ENCODE results near the gene AMZ2. TPM values are rescaled to one million over a fixed set of nuclear protein-coding genes. Genes with fewer than 3 reads are reported as not detected.
A peak's percentile ranks its signal among the peaks of the same experiment; 100 is the strongest.

The AMZ2 gene
- total and polyA plus RNA-seq, 2 experiments from 2014 or later: 54.2 to 71.5 TPM

DNA sequence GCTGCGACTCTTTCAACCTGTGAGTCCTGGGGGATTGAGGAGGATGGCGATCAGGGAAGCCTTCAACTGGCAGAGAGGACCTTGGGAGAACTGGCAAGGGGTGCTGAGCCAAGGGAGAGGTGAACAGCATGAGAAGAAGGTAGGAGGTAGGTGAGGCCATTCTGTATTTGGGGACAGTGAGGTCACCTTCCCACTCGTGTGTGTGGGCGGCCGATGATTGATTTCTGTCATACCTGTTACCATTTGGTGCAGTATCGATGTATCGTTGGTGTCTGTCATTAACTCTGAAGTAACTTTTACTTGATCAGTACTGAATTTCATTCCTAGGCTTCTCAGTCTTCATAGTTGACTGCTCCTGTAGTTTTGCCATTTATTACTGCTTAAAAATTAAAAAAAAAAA lies 47.2 kb downstream of the AMZ2 start:
- H3K79me2 ChIP-seq (replicated peaks; ENCODE audit: insufficient read depth): no peaks in the 10 kb centered on the region
- DNase-seq (ENCODE audit: low spot score): no peak
- H3K27me3 ChIP-seq (ENCODE audit: insufficient read depth): peaks cover 40% of the 10 kb centered on the region
- Mint-ChIP-seq H3K27ac (no peak overlapping the region), H3K4me1 (peaks cover 45% of the 10 kb centered on the region), H3K27me3 (ENCODE audit: insufficient read depth, low read depth, poor library complexity) (peaks cover 33% of the 10 kb centered on the region), H3K9me3 (no peaks in the 10 kb centered on the region), H3K4me3 (no peak overlapping the region; the same call in 2 of the 3 replicates), H3K36me3 (ENCODE audit: low read depth) (no peaks in the 10 kb centered on the region; the same call in 2 of the 3 replicates)
- H3K36me3 ChIP-seq (ENCODE audit: insufficient read depth): no peaks in the 10 kb centered on the region
- H3F3A ChIP-seq (replicated peaks; ENCODE audit: low read depth): peaks cover 13% of the 10 kb centered on the region; the same call in 1 of the 2 replicates
- no peak overlapping the region for H2AFZ ChIP-seq
- H3K4me1 ChIP-seq (ENCODE audit: insufficient read depth): peaks cover 46% of the 10 kb centered on the region
- H3K9me2 ChIP-seq (ENCODE audit: insufficient read depth): no peaks in the 10 kb centered on the region
- H3K27ac ChIP-seq (ENCODE audit: low read depth): no peak overlapping the region
- TF ChIP-seq JUNB (IDR thresholded peaks at IDR 0.05; ENCODE audit: unreplicated experiment): no peak
- no peak for TF ChIP-seq EZH2 (IDR thresholded peaks at IDR 0.05; ENCODE audit: low read depth, unreplicated experiment)
- TF ChIP-seq ZNF114 (CRISPR knock-in tag; IDR thresholded peaks at IDR 0.05): no peak
- TF ChIP-seq, protein P1, sequence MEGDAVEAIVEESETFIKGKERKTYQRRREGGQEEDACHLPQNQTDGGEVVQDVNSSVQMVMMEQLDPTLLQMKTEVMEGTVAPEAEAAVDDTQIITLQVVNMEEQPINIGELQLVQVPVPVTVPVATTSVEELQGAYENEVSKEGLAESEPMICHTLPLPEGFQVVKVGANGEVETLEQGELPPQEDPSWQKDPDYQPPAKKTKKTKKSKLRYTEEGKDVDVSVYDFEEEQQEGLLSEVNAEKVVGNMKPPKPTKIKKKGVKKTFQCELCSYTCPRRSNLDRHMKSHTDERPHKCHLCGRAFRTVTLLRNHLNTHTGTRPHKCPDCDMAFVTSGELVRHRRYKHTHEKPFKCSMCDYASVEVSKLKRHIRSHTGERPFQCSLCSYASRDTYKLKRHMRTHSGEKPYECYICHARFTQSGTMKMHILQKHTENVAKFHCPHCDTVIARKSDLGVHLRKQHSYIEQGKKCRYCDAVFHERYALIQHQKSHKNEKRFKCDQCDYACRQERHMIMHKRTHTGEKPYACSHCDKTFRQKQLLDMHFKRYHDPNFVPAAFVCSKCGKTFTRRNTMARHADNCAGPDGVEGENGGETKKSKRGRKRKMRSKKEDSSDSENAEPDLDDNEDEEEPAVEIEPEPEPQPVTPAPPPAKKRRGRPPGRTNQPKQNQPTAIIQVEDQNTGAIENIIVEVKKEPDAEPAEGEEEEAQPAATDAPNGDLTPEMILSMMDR (conservative IDR thresholded peaks at IDR 0.05; ENCODE audit: low read depth in 2 of 2): no peak
- TF ChIP-seq, protein P2, sequence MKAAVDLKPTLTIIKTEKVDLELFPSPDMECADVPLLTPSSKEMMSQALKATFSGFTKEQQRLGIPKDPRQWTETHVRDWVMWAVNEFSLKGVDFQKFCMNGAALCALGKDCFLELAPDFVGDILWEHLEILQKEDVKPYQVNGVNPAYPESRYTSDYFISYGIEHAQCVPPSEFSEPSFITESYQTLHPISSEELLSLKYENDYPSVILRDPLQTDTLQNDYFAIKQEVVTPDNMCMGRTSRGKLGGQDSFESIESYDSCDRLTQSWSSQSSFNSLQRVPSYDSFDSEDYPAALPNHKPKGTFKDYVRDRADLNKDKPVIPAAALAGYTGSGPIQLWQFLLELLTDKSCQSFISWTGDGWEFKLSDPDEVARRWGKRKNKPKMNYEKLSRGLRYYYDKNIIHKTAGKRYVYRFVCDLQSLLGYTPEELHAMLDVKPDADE (IDR thresholded peaks at IDR 0.05): no peak
- TF ChIP-seq ZNF331 (CRISPR knock-in tag; IDR thresholded peaks at IDR 0.05; ENCODE audit: low read depth): no peak
- no peak for TF ChIP-seq NANOG (IDR thresholded peaks at IDR 0.05; ENCODE audit: borderline replicate concordance)
- TF ChIP-seq STAT1 (IDR thresholded peaks at IDR 0.05; ENCODE audit: unreplicated experiment): no peak
- no peak for TF ChIP-seq CREB1 (CRISPR knock-in tag; IDR thresholded peaks at IDR 0.05; ENCODE audit: low read depth)
- TF ChIP-seq, protein P3, sequence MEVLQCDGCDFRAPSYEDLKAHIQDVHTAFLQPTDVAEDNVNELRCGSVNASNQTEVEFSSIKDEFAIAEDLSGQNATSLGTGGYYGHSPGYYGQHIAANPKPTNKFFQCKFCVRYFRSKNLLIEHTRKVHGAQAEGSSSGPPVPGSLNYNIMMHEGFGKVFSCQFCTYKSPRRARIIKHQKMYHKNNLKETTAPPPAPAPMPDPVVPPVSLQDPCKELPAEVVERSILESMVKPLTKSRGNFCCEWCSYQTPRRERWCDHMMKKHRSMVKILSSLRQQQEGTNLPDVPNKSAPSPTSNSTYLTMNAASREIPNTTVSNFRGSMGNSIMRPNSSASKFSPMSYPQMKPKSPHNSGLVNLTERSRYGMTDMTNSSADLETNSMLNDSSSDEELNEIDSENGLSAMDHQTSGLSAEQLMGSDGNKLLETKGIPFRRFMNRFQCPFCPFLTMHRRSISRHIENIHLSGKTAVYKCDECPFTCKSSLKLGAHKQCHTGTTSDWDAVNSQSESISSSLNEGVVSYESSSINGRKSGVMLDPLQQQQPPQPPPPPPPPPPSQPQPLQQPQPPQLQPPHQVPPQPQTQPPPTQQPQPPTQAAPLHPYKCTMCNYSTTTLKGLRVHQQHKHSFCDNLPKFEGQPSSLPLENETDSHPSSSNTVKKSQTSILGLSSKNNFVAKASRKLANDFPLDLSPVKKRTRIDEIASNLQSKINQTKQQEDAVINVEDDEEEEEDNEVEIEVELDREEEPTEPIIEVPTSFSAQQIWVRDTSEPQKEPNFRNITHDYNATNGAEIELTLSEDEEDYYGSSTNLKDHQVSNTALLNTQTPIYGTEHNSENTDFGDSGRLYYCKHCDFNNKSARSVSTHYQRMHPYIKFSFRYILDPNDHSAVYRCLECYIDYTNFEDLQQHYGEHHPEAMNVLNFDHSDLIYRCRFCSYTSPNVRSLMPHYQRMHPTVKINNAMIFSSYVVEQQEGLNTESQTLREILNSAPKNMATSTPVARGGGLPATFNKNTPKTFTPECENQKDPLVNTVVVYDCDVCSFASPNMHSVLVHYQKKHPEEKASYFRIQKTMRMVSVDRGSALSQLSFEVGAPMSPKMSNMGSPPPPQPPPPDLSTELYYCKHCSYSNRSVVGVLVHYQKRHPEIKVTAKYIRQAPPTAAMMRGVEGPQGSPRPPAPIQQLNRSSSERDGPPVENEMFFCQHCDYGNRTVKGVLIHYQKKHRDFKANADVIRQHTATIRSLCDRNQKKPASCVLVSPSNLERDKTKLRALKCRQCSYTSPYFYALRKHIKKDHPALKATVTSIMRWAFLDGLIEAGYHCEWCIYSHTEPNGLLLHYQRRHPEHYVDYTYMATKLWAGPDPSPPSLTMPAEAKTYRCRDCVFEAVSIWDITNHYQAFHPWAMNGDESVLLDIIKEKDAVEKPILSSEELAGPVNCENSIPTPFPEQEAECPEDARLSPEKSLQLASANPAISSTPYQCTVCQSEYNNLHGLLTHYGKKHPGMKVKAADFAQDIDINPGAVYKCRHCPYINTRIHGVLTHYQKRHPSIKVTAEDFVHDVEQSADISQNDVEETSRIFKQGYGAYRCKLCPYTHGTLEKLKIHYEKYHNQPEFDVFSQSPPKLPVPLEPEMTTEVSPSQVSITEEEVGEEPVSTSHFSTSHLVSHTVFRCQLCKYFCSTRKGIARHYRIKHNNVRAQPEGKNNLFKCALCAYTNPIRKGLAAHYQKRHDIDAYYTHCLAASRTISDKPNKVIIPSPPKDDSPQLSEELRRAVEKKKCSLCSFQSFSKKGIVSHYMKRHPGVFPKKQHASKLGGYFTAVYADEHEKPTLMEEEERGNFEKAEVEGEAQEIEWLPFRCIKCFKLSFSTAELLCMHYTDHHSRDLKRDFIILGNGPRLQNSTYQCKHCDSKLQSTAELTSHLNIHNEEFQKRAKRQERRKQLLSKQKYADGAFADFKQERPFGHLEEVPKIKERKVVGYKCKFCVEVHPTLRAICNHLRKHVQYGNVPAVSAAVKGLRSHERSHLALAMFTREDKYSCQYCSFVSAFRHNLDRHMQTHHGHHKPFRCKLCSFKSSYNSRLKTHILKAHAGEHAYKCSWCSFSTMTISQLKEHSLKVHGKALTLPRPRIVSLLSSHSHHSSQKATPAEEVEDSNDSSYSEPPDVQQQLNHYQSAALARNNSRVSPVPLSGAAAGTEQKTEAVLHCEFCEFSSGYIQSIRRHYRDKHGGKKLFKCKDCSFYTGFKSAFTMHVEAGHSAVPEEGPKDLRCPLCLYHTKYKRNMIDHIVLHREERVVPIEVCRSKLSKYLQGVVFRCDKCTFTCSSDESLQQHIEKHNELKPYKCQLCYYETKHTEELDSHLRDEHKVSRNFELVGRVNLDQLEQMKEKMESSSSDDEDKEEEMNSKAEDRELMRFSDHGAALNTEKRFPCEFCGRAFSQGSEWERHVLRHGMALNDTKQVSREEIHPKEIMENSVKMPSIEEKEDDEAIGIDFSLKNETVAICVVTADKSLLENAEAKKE (CRISPR knock-in tag; IDR thresholded peaks at IDR 0.05): no peak
- no peak for TF ChIP-seq POLR2AphosphoS5 (IDR thresholded peaks at IDR 0.05; ENCODE audit: low read depth)
- TF ChIP-seq, protein P4, sequence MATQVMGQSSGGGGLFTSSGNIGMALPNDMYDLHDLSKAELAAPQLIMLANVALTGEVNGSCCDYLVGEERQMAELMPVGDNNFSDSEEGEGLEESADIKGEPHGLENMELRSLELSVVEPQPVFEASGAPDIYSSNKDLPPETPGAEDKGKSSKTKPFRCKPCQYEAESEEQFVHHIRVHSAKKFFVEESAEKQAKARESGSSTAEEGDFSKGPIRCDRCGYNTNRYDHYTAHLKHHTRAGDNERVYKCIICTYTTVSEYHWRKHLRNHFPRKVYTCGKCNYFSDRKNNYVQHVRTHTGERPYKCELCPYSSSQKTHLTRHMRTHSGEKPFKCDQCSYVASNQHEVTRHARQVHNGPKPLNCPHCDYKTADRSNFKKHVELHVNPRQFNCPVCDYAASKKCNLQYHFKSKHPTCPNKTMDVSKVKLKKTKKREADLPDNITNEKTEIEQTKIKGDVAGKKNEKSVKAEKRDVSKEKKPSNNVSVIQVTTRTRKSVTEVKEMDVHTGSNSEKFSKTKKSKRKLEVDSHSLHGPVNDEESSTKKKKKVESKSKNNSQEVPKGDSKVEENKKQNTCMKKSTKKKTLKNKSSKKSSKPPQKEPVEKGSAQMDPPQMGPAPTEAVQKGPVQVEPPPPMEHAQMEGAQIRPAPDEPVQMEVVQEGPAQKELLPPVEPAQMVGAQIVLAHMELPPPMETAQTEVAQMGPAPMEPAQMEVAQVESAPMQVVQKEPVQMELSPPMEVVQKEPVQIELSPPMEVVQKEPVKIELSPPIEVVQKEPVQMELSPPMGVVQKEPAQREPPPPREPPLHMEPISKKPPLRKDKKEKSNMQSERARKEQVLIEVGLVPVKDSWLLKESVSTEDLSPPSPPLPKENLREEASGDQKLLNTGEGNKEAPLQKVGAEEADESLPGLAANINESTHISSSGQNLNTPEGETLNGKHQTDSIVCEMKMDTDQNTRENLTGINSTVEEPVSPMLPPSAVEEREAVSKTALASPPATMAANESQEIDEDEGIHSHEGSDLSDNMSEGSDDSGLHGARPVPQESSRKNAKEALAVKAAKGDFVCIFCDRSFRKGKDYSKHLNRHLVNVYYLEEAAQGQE (IDR thresholded peaks at IDR 0.05; ENCODE audit: unreplicated experiment): no peak
- no peaks in the 10 kb centered on the region for H4K20me1 ChIP-seq (replicated peaks; ENCODE audit: insufficient read depth)
- H3K4me3 ChIP-seq: no peak overlapping the region
- H3K4me2 ChIP-seq: peak overlapping the region; percentile 59
- no peak for ATAC-seq

Measured in GM23338 (cell line).